Activated naive CD8-positive, alpha-beta T cell treated with anti-CD3 and anti-CD28 coated beads, Interleukin-2, amount 50 U/mL, for 16 hours (primary cell): ENCODE measurements around the gene GAB4.
"Not testable (repeated sequence)": the region's sequence is repeated elsewhere in the genome, so short reads cannot be mapped to it uniquely, and the experiment has no call there.

Experiments used
- DNase-seq: peaks from one replicate; pipeline ENCODE4 v3.0.0-alpha.2; 2020; ENCODE audit warnings: low read depth, low spot score

GAB4 gene

DNA sequence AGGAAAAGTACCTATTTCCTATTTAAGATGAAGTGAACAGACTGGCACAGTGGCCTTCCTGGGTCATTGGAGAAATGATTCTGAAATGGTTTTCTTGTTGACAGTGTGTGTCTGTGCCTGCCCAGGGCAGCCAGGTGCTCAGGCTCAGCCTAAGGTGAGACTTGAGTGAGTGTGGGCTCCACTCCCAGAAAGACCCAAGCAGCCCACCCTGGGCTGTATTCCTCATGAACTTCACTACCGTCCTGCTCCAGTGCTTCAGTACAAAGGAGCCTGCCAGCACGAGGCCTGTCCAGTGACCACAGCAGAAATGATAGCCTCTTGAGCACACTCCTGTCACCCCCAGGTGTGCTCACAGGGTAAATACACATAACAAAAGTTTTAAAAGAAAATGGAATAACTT, 49.5 kb downstream of the GAB4 start:
- no peak for DNase-seq

DNA sequence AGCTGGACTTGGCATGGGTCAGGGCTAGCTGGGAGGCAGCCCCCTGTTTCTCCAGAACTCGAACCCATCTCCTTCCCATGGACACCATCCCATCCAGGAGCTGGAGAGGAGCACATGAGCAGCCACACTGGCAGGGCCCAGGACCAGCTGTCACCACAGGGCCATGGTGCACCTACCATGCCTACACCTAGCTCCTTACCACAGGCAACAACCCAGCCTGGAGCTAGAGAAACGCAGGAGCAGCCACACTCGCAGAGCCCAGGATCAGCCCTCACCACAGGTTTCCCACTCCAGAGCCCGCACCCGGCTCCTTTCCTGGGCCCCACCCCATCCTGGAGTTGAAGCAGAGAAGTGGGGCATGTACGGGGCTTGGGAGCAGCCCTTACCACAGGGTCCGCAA, 50.2 kb downstream of the GAB4 start:
- no peak for DNase-seq

DNA sequence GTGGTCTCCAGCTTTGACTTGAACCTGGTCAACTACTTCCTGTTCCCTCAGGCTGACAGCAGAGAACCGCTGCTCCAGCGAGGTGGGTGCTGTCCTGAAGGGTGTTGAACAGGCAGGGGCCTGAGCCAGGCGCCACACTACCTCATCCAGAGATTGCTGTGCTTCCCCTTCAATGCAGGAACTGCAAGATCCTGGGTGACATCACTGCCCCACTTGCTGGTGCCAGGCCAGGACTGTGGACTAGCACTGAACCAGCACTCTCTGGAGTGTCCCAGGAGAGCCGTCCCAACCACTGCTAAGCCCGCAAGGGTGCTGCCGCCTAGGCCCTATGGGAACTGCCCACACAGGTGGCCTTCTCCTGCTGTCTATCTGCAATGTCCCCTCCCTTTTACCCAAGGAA, 51.7 kb downstream of the GAB4 start:
- DNase-seq = no peak

DNA sequence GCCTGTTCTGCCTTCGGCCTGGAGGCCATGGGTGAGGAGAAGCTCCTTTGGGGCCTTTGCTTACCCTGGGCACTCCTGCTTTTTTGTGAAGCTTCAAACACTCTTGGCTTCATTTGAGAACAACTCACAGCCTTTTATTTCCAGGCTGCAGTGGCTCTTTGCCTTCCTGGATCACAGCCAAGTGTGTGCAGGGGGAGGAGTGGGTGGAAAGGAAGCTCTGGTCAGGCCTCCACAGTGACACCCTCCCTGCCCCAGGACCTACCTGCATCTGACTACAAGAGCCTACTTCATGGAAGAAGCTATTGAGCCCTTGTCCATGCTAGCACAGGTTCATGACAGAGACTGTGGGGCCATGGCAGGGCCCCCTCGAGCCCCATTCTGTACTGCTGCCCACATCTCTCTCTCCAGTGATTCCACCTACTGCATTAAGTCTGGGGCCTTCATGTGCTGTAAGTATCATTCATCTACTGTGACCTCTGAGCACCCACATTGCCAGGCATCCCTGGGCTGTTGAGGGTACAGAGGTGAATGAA, 52.3 kb downstream of the GAB4 start:
- DNase-seq = no peak

DNA sequence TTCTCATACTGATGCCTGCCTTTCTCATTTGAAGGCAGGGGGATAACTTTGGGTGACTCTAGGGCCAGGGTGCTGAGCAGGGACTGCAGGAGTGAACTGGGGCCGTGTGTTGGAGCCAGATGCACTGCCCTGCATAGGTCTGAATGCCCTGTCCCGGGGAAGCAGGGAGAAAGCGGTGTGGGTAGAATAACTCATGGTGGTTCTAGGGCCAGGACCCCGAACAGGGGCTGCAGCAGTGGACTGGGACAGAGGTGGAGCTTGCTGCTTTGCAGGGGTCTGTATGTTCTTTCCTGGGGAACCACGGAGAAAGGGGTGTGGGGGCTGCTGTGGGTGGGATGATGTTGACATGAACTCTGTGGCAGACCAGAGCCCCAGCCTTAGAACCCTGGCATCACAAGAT, 52.9 kb downstream of the GAB4 start:
- no peak for DNase-seq

DNA sequence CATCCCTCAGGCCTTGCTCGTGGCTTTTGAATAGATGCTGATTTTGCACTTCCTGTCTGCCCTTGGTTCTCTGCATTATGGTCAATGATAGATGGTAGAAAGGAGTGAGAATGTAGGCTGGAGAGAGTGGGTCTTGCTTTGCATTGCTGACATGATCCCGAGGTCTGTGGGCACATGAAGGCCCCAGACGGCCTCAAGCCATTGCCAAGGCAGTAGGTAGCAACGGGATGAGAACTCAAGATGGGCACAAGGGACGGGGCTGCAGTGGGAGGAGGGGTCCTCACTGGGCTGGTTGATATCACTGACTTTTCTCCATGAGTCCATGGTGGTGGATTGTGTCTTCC, 54.0 kb downstream of the GAB4 start:
- DNase-seq = no peak

DNA sequence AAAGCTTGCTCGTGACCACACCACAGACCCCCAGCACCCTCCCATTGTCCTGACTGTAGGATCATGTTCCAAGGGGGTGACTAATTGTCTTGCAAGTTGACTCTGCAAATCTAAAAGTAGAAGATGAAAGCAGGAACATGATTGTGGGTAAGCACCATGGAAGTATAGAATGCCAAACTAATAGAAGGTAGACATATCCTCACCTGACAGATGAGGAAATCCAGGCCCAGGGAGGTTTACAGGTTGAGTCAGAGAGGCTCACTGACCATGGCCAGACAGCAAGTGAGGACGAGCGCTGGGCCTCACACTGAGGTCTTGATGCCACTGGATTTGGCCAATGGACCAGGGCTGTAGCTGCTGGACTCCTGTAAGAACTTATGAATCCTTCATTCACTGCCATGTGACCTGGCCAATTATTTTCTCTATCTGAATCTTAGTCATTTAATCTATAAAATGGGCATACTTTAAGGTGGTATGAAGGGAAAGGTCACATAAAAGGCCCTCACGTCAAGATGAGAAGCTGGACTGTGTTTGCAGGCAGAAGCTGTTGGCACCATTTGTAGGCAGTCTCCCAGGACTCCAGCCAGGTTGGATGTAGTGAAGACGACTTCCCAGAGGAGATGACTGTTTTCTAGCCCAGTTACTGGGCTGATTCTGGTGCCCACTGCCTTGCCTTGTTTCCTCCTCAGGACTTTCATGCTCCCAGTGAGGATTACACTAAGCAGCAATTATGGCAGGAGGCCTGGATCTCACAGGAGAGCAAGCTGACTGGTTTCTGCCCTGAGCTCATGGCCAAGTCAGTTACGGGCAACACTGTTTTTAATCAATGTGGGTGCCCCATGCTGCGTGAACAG, 54.6 kb downstream of the GAB4 start:
- no peak for DNase-seq

DNA sequence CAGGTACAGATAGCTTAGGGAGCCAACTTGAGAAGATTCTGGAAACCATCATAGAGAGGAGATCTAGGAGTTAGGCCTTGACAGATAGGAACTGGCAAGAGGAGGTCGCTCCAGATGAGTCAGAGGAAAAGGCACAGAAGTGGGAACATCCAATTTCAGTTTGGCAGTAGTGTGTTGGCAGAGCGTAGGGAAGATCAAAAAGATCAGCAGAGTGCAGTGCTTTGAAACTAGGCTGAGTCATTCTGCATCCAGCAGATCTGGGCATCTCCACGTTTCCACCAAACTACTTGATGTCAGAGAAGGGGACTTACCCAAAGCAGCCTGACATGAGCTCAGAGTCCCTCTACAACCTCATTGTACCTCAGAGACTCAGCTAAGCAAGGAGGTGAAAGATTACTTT, 58.5 kb downstream of the GAB4 start:
- no peak for DNase-seq

DNA sequence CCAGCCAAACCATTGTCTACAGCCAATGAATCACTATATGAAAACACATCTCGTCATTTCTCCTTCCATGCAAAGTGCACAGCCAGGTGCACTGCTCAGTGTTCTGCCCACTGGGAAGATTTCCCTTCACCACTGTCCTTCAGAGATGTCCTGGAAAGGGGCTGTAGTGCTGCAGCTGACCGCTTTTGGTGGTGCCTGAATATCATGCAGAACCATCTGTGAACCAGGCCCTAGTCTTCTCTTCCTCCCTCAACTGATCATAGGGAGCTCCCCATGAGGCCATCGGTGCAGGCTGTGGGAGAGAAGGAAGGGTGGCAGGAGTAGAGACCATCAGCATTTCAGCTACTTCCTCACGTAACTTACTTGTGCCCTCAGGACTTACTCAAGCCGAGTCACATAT, 70.2 kb downstream of the GAB4 start:
- DNase-seq = no peak

DNA sequence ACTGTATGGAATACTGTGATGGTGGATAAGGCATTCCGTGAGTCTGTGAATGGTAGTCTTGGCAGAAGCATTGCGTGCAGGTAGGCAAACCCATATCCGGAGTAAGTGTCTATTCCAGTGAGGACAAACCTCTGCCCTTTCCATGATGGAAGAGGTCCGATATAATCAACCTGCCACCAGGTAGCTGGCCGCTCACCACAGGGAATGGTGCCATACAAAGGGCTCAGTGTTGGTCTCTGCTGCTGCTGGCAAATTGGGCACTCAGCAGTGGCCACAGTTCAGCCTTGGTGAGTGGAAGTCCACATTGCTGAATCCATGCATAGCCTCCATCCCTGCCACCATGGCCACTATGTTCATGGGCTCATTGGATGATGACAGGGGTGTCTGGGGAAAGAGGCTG, 70.8 kb downstream of the GAB4 start:
- DNase-seq = not testable (repeated sequence)

DNA sequence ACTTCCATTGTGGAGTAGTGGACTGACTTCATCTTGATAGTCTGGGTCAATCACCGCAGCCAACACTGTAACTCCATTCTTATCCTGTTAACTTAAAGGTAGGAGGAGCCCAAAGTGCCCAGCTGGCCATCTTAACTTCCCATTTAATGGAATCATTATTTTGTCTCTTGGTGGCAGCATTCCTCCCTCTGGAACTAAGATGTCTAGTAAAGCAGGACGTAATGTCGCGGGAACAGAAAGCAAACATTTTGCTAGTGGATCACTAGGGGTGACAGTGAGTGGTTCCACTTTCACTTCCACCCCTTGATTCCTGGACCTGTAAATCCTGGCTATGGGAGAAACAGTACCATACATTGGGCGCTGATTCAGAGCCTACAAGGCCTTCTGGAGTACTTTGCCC, 71.4 kb downstream of the GAB4 start:
- DNase-seq = no peak

DNA sequence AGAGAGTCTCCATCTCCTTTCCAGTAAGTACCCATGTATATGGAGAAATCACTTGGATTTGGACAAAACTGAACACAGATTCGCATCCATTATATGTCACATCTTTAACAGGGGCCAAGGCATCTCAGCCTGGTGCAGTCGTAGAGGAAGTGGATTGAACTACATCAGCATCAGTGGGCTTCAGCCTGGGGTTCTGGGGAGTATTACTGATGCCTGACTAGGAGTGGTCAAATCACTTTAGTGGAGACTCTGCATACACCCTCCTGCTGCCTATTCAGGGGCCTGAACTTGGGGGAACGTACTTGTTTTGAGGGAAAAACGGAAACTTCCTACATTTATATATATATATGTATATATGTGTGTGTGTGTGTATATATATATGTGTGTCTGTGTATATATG, 72.8 kb downstream of the GAB4 start:
- no peak for DNase-seq

DNA sequence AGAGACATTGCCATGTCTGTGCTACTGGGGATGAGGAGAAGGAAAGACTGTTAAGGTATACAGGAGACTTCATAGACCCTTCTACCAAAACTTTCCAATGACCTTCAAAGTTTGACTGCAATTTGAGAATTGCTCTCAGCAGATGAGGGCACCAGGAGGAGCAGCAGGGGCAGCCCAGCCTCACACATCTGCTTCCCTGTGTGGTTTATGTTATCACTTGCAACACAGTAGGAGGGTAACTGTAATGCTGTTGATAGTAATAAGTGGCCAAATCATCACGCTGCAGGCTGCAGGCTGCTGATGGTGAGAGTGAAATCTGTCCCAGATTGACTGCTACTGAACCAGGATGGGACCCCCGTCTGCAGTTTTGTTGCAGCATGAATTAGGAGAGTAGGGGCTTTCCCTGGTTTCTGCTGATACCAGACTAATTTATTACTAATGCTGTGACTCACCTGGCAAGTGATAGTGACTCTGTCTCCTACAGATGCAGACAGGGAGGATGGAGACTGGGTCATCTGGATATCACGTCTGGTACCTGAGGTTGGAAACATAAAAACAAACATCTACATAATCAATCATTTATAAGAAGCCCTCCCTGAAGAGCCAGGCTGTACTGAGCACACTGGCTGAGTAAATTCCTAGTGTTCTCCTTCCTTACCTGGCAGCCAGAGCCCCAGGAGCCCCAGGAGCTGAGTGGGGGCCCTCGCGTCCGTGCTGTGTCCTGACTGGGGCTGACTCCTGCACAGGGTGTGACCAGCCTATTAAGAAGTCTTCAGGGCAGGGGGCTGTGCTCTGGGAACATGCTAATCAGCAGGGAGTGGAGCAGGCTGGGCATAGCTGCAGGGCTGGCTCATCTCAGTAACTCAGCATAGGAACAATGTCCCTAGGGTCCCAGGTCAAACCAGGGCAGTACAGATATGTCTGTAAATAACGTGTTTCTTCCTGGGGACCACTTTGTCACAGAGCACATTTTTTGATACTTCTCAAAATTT, 74.4 kb downstream of the GAB4 start:
- DNase-seq = no peak

DNA sequence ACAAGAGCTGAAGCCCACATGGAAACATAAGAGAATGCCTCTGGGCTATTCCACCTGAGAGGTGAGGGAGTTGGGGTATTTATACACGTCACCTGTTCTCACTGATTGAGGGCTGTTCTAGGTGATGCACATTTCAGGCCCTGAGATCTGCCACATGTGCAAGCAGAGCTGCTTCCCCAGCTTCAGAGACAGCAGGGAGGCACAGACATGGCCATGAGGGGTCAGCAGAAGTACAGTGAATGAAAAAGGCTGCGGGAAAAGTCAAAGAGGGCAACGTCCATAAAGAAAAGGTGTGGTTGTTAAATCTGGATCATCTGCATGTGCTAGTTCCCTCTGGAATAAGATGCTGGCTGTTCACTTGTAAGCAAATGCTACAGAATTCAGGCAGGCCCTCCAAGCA, 75.4 kb downstream of the GAB4 start:
- DNase-seq = no peak

DNA sequence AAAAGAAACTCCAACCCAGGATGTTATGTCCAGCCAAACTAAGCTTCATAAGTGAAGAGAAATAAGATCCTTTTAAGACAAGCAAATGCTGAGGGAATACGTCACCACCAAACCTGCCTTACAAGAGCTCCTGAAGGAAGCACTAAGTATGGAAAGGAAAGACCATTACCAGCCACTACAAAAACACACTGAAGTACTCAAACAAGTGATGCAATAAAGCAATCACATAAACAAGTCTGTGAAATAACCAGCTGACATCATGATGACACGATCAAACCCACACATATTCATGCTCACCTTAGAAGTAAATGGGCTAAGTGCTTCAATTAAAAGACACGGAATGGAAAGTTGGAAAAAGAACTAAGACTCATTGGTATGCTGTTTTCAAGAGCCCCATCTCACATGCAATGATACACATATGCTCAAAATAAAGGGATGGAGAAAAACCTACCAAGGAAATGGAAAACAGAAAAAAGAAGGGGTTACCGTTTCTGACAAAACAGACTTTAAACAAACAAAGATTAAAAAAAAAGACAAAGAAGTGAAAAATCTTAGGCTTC, 82.5 kb downstream of the GAB4 start:
- no peak for DNase-seq

DNA sequence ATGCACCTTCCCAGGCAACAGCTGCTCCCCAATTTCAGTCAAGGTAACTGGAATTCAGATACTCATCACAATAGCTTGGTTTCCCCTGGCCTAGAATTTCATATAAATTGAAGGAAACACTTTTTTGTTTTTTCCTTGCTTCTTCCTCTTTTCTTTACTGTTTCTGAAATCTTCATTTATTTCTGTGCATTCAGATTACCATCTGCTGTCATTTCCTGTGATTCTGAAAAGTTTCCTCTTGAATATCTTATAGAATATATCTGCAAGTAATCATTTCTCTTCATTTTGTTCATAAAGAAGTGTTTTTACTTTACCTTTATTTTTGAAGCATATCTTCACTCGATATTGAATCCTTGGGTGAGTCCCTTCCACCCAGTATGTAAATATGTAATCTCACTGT, 85.3 kb downstream of the GAB4 start:
- DNase-seq = no peak

DNA sequence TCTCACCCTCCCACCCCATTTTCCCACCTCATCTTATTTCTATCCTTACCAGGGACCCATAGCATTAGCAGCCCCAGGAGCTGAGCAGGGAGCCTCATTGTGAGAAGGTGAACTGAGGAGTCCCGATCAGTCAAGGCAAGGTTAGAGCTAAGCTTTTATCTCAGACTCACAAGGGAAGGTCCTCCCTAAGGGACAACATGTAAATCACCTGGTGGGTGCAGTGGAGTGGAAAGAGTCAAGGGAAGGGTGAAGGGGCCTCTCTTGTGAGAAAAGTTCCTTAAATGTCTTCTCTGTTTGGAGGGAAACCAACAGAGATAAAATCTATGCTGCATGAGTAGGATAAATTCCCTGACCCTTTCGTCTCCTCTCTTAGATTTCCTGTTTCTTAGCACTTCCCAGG, 85.9 kb downstream of the GAB4 start:
- DNase-seq = no peak

DNA sequence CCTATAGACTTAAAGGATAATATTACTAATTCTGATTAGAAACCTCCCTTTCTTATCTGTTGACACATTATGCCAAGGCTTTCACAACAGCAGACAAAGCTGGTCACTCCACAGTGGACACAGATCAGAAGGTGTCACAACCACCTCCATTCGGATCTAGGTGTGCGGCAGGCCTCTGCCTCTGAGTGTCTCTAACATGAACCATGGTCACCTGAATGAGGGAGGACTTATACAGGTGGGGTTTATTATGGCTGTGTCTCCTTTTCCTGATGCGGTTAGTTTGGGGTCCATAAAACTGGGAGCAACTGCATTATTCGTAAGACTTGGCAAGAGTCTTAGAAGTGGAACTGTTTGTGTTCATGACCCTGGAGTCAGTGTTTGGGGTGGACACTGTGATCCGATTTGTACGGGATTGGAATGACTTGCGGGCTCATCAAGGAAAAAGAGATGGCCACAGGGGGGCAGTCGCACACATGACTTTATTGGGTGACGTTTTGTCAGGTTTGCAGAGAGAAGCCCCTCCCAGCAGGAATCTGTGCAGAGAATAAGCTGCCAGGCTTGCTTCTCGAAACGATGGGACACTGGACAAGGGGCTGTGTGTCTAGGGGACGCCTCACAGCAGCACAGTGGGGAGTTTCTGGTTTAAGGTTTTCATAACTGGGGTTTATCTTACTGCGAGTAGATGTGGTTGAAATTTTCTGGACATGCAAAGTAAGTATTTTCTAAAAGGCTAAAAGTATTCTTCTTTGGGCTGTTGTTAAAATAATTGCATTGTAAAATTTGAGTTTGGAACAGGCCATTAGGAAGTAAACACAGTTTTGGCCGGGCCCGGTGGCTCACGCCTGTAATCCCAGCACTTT, 90.6 kb downstream of the GAB4 start:
- no peak for DNase-seq

DNA sequence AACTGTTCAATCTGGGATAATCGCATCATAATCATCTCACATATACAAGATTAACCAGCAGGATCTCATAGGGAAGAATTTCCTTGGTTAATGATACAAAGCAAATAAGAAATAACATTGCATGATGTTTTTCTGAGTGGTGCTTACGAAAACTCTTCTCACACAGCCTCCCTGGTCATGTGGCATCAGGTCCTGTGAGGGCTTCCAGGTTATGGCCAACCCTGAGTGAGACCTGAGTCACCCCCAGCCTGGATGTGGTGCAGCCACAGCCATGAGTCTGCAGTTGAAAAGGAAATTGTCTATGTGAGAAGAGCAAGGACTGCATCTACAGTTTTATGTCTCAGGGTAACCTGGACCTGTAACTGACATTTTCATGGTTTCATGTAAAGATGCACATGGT, 92.3 kb downstream of the GAB4 start:
- no peak for DNase-seq

DNA sequence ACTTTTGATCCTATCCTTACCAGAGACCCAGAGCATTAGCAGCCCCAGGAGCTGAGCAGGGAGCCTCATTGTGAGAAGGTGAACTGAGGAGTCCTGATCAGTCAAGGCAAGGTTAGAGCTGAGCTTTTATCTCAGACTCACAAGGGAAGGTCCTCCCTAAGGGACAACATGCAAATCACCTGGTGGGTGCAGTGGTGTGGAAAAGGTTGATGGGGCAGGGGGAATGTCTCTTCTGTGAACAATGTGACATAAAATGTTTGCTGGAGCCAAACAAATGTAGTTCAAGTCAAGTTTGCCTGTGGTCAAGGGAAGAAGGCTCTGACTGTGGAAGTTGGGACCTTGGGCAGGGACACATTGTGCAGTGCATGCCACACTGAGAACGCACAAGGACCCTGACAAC, 93.1 kb downstream of the GAB4 start:
- not testable (repeated sequence) for DNase-seq

DNA sequence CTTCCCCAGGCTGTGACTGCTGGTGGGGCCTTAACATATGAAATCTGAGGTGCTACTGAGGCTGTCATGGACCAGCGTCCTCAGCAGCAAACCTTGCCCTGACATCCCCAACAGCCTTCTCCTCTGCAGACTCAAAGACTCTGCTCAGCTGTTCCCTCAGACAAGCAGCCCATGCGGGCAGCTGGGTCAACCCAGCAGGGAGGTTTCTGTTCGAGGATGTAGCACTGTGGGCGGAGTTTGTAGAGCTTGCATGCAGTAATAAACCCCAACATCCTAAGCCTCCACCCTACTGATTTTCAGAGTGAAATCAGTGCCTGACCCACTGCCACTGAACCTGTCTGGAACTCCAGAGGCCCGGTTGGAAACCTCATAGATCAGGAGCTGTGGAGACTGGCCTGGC, 94.0 kb downstream of the GAB4 start:
- no peak for DNase-seq
